Activated gamma-delta T cell (primary cell): ENCODE data around the gene ERC2.
"Not testable (repeated sequence)": the region's sequence is repeated elsewhere in the genome, so short reads cannot be mapped to it uniquely, and the experiment has no call there.

ENCODE experiments used
- DNase-seq: peaks from one replicate; lab custom pipeline; 2025; lab: John Stamatoyannopoulos, UW

Gene ERC2

GRCh38 chr3:55884066-55884465, 584.2 kb downstream of the ERC2 start:
- DNase-seq: no peak

- DNase-seq: no peak
These were observed 586.3 kb downstream of the ERC2 start for GRCh38 chr3:55882006-55882405.

DNA sequence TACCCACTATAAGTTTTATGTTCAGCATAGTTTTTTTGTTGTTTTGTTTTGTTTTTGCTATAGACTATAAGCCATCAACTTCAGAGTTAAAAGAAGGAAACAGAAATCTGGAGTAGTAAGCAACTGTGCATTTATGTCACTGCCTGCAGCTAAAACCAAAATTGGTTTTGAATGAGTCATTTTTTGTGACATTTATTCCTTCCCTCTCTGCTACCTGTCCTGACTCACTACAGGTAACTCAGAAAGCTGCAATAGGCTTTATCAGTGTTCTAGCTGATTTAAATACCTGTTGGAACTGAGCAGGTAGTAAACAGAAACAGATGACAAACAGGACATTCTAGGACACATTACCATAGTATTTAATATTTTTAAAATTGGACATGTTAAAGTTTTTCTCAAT, 587.9 kb downstream of the ERC2 start:
- no peak for DNase-seq

DNA sequence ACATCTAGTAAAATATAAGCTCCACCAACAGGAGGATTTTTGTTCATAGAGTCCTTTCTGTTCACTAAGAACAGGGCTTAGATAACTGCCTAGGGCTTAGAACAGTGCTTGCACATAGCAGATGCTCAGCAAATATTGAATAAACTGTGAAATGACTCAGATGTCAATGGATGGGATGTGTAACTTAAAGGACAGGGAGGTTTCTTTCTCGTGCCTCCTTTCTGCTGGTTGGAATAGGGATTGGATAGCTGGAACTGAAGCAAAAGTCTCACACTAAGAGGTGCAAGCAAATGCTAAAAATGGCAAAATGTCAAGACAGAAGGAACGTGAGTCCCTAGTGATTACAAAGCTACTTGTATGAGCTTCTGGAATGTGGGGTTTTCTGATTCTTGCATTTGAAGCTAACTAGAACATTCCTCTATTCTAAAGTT, 588.4 kb downstream of the ERC2 start:
- DNase-seq: no peak

DNA sequence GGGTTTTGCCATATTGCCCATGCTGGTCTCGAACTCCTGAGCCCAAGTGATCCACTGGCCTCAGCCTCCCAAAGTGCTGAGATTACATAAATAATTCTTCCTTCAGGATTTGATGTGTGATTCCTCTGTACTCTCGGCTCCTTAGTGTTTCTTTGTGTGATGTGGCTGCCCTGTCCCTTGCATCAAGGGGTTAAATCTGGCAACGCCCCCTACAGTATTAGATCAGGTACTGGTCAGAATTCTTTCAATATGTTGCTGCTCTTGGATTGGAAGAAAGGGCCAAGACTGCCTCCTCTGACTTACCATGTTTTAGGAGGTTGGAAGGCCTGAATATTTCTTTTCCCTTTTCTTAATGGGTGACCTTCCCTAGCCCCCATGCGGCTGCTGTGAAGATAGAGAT, 590.6 kb downstream of the ERC2 start:
- no peak for DNase-seq

DNA sequence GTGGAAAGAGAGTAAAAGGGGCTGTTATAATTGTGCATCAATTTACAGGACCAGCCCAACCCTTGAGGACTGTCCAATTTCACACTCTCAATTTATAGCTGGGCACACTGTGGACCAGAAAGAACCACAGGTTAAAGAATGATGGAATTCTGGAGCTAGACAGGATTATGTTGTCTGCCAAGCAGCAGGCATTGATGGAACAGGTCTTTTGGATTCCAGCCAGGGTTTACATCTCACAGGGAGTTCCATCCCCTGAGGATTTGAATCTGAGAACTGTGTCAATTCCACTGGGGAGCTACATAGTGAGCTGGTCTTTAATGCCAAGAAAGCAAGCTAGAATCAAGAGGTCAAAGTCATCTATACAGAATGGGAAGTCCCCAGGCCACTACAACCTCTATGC, 591.7 kb downstream of the ERC2 start:
- no peak for DNase-seq

GRCh38 chr3:55875113-55875512, 593.2 kb downstream of the ERC2 start:
- DNase-seq: no peak

DNA sequence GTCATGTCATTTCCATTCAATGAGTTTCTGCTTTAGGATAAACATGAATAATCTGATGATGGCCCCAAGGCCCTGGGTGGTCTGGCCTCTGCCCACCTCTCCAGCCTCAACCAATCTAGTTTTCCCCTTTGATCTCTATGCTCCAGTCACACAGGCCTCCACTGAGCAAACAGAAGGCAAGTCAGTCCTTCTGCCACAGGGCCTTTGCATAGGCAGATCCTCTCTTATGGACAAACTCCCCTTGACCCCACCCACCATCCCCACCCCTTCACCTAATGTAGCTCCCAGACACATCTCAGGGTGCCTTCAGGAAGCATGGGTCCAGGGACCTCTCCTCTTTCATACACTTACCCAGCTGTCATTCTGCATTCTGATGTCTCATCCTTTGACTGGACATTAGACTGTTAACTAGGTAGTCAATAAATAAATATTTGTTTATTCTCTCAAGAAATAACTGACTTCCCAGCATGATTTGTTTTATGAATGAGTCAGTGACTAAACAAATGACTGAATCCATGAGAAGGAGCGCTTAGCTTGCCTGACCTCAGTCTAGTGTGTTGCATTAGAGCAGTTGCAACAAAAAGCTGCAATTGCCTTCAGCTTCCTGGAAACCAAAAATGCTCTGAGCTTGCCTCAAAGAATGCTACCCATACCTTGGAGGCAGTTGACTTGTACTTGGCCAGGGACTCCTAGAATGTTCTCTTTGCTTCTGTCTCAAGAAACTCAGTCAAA, 594.6 kb downstream of the ERC2 start:
- DNase-seq: no peak

GRCh38 chr3:55870594-55870993, 597.7 kb downstream of the ERC2 start:
- no peak for DNase-seq

DNA sequence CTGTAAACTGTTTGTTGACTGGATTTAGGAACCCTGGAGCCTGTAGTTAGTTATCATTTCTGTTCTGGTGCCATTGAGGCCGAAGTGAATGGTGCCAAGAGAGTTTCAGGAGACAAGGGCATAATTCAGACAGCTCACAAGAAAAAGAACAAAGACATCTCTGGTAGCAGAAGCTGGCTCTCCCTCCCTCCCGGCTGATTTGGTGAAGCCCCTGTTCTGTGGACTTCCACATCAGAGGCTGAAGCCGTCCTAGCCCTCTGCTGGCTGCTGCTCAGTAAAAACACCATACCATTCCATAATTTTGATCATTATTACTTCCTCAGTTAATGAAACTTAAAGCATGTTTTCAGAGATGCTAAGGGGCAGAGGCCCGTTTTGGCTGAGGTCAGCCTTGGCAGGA, 599.9 kb downstream of the ERC2 start:
- DNase-seq: no peak

- no peak for DNase-seq
These were observed 605.2 kb downstream of the ERC2 start for GRCh38 chr3:55863028-55863427.

DNA sequence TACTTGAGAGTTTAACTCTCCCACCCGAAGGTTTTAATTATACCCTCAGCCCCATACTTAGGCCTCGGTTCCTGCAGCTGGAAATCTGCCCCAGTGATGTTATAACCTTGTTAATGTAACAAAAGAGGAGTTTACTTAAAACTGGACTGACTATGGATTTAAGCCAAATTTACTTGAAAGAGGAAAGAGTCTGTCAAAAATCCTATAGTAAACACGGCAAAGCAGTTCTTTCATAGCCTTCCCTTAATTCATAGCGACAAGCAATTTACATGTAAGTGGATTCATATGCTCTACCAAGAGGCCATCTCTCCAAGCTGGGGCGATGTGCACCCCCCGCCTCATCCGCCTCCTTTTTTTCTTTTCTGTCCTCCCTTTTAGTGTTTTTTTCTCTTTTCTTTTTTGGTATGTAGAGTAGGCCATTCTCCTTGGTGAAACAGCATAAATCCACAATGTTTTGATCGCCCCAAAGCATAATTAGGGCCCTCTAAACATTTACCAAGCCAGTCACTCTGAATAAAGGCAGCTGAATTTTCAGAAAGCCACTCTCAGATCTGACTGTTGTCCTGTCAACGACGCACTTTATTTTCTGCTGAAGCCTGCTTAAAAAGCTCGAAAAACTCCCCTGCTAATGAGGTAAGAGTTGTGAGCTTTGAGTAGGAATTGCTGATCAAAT, 608.1 kb downstream of the ERC2 start:
- no peak for DNase-seq

DNA sequence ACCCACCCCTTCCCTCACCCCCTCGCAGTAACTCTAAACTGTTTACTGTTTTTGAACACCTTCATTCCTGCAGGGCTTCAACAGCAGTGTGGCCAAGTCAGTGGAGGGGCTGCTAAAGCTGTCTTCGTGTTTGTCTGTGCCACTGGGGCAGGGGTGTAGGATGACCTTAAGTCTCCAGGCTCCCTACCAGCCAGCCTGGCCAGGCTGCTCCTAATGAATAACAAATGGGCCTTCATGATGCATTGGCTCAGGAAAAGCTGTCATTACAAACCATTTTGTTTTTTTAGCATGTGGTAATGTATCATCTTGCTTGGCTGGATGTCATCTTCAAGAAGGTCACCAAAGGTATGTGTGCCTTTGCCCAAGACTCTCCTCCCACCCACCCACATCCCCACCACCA, 609.0 kb downstream of the ERC2 start:
- no peak for DNase-seq

- no peak for DNase-seq
These were observed 609.5 kb downstream of the ERC2 start for GRCh38 chr3:55858727-55859126.

DNA sequence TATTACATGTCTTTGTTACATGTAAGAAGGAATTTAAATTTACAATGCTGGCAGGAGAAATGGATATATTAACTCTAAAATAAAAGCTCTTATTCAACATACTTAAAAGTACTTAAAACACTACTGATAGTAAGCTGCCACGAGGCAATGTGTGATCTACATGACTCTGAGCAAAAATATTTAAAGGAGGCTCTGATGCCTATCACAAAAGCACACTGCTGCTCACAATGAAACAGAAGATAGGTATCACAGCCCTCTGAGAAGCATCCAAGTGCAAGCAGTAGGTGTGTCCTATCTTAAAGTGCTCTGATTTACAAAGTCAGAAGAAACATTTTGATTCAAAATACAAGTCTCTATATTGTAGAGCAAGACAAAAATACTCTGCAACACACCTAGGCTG, 610.0 kb downstream of the ERC2 start:
- DNase-seq: no peak

- no peak for DNase-seq
These were observed 610.6 kb downstream of the ERC2 start for GRCh38 chr3:55857633-55858032.

GRCh38 chr3:55855311-55855710, 613.0 kb downstream of the ERC2 start:
- no peak for DNase-seq

- DNase-seq: no peak
These were observed 613.8 kb downstream of the ERC2 start for GRCh38 chr3:55854494-55854893.

- no peak for DNase-seq
These were observed 615.9 kb downstream of the ERC2 start for GRCh38 chr3:55852326-55852725.

DNA sequence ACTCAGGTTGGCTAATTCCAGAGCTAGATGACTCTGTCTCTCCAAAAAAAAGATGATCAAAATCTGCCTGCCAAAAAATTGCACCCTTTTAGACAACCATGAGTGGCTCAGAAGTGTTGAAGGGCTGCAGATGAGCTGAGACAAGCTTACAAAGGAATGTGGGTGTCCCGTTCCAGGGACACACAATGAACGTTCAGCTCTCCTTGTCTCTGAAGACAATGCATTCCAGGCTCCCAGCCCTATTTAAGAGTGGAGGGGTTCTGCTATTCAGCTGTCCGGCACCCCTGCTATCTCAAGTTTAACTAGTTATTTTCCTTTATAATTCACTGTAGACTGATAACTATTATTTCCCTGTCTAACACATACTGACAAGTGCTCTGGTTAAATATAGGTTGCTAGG, 626.1 kb downstream of the ERC2 start:
- no peak for DNase-seq

GRCh38 chr3:55831876-55832275, 636.4 kb downstream of the ERC2 start:
- DNase-seq: not testable (repeated sequence)

- no peak for DNase-seq
These were observed 639.6 kb downstream of the ERC2 start for GRCh38 chr3:55828712-55829111.

GRCh38 chr3:55827786-55828185, 640.5 kb downstream of the ERC2 start:
- DNase-seq: no peak
